NT2/D1 (cell line): Measurements from ENCODE around the gene NAT16.

Experiments used
- DNase-seq: peaks from one replicate; pipeline ENCODE4 v3.0.0-alpha.2; 2011; ENCODE audit warnings: low read depth, low spot score
- H3K27me3 ChIP-seq: 2 replicates; pipeline ENCODE4 v1.6.0; 2011; ENCODE audit warnings: mild to moderate bottlenecking; ENCODE audit not compliant: insufficient read length, insufficient read depth
- H3K36me3 ChIP-seq: 2 replicates; pipeline ENCODE4 v1.6.1; 2011; ENCODE audit warnings: mild to moderate bottlenecking, low read length, mixed read lengths; ENCODE audit not compliant: insufficient read depth, insufficient read length
- H3K4me1 ChIP-seq: 2 replicates; pipeline ENCODE4 v1.5.1; 2011; ENCODE audit not compliant: insufficient read depth, insufficient read length
- H3K4me3 ChIP-seq: 2 replicates; pipeline ENCODE4 v1.5.1; 2011; ENCODE audit warnings: low read depth; ENCODE audit not compliant: insufficient read length
- H3K9ac ChIP-seq: 2 replicates; pipeline ENCODE4 v1.6.0; 2011; ENCODE audit warnings: low read depth; ENCODE audit not compliant: insufficient read length
- H3K9me3 ChIP-seq: 2 replicates; pipeline ENCODE4 v1.5.1; 2011; ENCODE audit warnings: mild to moderate bottlenecking, low read length; ENCODE audit not compliant: insufficient read depth
- SUZ12 ChIP-seq: IDR thresholded peaks from 2 replicates; pipeline ENCODE4 v1.6.1; 2011; ENCODE audit not compliant: insufficient read length, insufficient read depth; ENCODE audit errors: extremely low read depth
- YY1 ChIP-seq: IDR thresholded peaks from 2 replicates; pipeline ENCODE4 v1.6.1; 2011; ENCODE audit not compliant: insufficient read length, insufficient read depth
- ZNF274 ChIP-seq: IDR thresholded peaks from 2 replicates; pipeline ENCODE4 v1.6.1; 2011; ENCODE audit warnings: mild to moderate bottlenecking, low read depth, low read length

Gene NAT16

GRCh38 chr7:101217388-101218235 is 37.5 kb upstream of the NAT16 start, which contains the start of the genes PLOD3 and ZNHIT1:
Gene PLOD3 (minus strand): TSS chr7:101217581. CDS start chr7:101217274, 307 bp downstream.
Gene ZNHIT1 (plus strand): TSS chr7:101218165. CDS start chr7:101218196, 31 bp downstream.
- Histone ChIP-seq H3K4me1 (peaks cover 9% of the 10 kb centered on the region), H3K27me3 (no peaks in the 10 kb centered on the region), H3K36me3 (peaks cover 41% of the 10 kb centered on the region), H3K9ac (peak within 1 kb of the TSS; percentile 90), H3K9me3 (no peaks in the 10 kb centered on the region), H3K4me3 (peak within 1 kb of the TSS; percentile 78)
- no peak for TF ChIP-seq ZNF274
- TF ChIP-seq YY1 = peak; percentile 82
- peak; percentile 96 for DNase-seq

- H3K9ac ChIP-seq = peak overlapping the region; percentile 90
- DNase-seq = no peak
- TF ChIP-seq ZNF274 (no peak), YY1 (no peak), SUZ12 (no peak)
Measured at GRCh38 chr7:101216860-101217387, 36.8 kb upstream of the NAT16 start.

DNA sequence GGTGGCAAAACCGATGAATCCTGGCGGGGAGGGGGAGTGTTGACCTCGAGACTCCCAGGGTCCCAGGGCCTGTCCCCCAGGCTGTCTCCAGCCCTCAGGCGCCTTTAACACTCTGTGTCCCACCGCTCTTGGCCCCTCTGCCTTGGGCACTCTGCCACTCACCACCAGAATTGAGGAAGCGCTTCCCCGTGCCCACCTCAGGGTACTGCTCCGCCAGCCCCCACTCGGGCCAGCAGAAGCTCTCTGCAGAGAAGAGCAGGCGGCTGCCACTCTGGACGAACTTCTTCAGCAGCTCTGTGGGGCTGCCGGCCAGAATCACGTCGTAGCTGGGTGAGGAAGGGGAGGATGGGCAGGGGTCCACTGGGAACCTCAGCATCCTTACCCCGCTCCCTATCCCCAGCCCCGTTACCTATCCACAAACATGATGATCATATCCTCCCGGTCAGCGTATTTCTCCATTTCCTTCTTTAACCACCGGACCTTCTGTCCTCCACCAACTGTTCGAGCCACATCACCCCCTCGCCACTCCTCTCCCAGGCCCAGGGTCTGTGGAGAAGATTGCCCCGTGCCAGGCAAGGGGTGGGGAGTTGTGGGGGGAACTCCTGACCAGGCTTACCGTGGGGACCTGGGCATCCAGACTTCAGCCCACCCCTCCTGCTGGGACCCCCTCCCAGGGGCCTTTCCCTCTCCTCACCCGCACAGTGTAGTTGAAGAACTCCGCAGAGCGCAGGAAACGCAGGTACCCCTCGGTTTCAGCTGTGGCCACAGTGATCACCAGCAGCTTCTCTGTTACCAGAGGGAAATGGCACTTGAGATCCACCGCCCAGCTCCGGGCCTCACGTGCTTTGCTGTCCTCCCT is 36.1 kb upstream of the NAT16 start:
- Histone ChIP-seq H3K36me3 (peaks cover 42% of the 10 kb centered on the region), H3K9me3 (no peaks in the 10 kb centered on the region), H3K9ac (peak overlapping the region; percentile 90), H3K4me3 (peak overlapping the region; percentile 78), H3K27me3 (no peaks in the 10 kb centered on the region), H3K4me1 (peaks cover 5% of the 10 kb centered on the region)
- no peak for DNase-seq
- TF ChIP-seq YY1 (no peak), SUZ12 (no peak), ZNF274 (no peak)

More at GRCh38 chr7:101216860-101217387, 36.8 kb upstream of the NAT16 start:
- Histone ChIP-seq H3K36me3 (peaks cover 41% of the 10 kb centered on the region), H3K4me1 (peaks cover 6% of the 10 kb centered on the region), H3K27me3 (no peaks in the 10 kb centered on the region), H3K9me3 (no peaks in the 10 kb centered on the region), H3K4me3 (peak overlapping the region; percentile 78)

DNA sequence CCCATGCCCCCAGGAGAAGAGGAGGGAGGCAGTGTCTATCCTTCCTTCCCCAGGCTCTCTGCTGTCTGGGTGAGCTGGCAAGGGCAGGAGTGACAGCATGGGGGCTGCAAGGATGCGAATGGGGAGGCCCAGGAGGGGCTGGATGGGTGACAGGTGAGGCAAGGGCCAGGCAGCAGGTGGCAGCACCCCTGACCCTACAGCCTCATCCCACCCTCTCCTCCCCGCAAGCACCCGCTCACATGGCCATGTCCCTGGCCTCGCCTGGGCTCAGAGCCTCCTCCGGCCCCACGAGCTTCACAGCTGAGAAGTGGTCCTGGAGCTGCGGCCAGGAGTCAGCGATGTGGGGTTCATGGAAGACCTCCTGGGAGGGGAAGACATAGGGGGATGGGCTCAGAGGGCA is 31.9 kb upstream of the NAT16 start:
- no peak overlapping the region for H3K9ac ChIP-seq
- peaks cover 5% of the 10 kb centered on the region for H3K4me1 ChIP-seq
- TF ChIP-seq YY1 (no peak), ZNF274 (no peak), SUZ12 (no peak)
- H3K9me3 ChIP-seq = no peaks in the 10 kb centered on the region
- no peak overlapping the region for H3K4me3 ChIP-seq
- H3K36me3 ChIP-seq = peaks cover 65% of the 10 kb centered on the region
- no peak for DNase-seq
- H3K27me3 ChIP-seq = no peaks in the 10 kb centered on the region

DNA sequence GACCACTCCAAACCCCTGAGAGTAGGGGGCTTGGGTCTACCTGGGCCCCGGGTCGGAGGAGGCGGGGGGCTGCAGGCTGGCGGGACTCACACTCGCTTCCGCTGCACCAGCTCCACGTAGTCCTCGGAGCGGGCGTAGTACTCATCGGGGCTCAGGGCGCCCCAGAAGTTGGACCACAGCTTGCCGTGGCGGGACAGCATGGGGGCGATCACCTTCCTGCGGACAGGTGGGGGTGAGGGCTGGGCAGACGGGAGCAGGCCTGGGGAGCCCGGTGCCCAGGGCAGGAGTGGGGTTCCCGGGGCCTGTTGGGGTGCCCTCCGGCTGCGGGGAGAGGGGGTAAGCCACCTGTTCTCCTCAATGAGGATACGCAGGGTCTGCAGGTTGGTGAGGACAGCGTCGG is 31.4 kb upstream of the NAT16 start:
- Histone ChIP-seq H3K36me3 (peaks cover 67% of the 10 kb centered on the region), H3K4me1 (peaks cover 5% of the 10 kb centered on the region)

DNA sequence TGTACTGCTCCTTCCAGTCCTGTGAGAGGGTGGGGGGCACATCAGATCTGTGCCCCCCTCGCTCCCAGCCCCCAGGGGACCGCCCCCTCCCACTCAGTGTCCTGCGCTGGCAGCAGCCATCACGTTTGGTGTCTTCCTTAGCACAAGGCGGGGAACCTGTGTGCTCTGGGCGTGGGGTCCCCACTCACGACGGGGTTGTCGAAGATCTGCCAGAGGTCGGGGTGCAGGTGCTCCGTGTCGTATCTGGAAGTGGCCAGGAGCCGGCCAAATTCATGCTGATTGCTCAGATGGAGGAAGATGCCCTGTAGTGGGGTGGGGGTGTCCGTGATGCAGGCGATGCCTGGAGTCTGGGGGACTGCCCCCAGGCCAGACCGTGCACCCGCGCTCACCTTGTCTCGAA is 30.1 kb upstream of the NAT16 start:
- peaks cover 65% of the 10 kb centered on the region for H3K36me3 ChIP-seq
- TF ChIP-seq SUZ12 (no peak), ZNF274 (no peak), YY1 (no peak)
- no peaks in the 10 kb centered on the region for H3K9me3 ChIP-seq
- H3K4me3 ChIP-seq = no peak overlapping the region
- H3K9ac ChIP-seq = no peak overlapping the region
- no peaks in the 10 kb centered on the region for H3K27me3 ChIP-seq
- H3K4me1 ChIP-seq = no peaks in the 10 kb centered on the region
- no peak for DNase-seq

More for the DNA sequence above, 31.4 kb upstream of the NAT16 start:
- H3K9ac ChIP-seq = no peak overlapping the region
- TF ChIP-seq SUZ12 = no peak
- no peak for TF ChIP-seq YY1
- TF ChIP-seq ZNF274 = no peak
- no peaks in the 10 kb centered on the region for H3K9me3 ChIP-seq
- no peak for DNase-seq
- H3K4me3 ChIP-seq = no peak overlapping the region
- no peaks in the 10 kb centered on the region for H3K27me3 ChIP-seq
